Neuron (in vitro differentiated cells): ENCODE measurements around the gene LRRC4B.
A peak's percentile ranks its signal among the peaks of the same experiment; 100 is the strongest.

ENCODE experiments used
- H2AFZ ChIP-seq: one replicate; pipeline ENCODE4 v1.6.1; 2013; ENCODE audit warnings: low read depth, mild to moderate bottlenecking, inconsistent platforms, low read length, moderate library complexity
- H3K27me3 ChIP-seq: one replicate; pipeline ENCODE4 v1.6.1; 2013; ENCODE audit warnings: low read length; ENCODE audit not compliant: insufficient read depth
- H3K36me3 ChIP-seq: one replicate; pipeline ENCODE4 v1.6.1; 2013; ENCODE audit warnings: low read length; ENCODE audit not compliant: insufficient read depth
- H3K4me1 ChIP-seq: one replicate; pipeline ENCODE4 v1.6.1; 2013; ENCODE audit warnings: low read length; ENCODE audit not compliant: insufficient read depth
- H3K4me3 ChIP-seq: 2 replicates; pipeline ENCODE4 v1.5.1; 2013; ENCODE audit warnings: mild to moderate bottlenecking, low read length, moderate library complexity
- H3K9me3 ChIP-seq: one replicate; pipeline ENCODE4 v1.6.1; 2013; ENCODE audit warnings: low read length

LRRC4B gene

GRCh38 chr19:50496189-50497021 lies 71.8 kb downstream of the LRRC4B start:
- H3K27me3 ChIP-seq = no peaks in the 10 kb centered on the region
- no peak overlapping the region for H3K4me3 ChIP-seq

GRCh38 chr19:50495020-50495531 lies 73.2 kb downstream of the LRRC4B start:
- H3K27me3 ChIP-seq = no peaks in the 10 kb centered on the region
- H3K9me3 ChIP-seq = no peaks in the 10 kb centered on the region
- no peaks in the 10 kb centered on the region for H3K36me3 ChIP-seq
- H2AFZ ChIP-seq = no peak overlapping the region
- H3K4me3 ChIP-seq = no peak overlapping the region
- peaks cover 21% of the 10 kb centered on the region for H3K4me1 ChIP-seq

More at GRCh38 chr19:50496189-50497021, 71.8 kb downstream of the LRRC4B start:
- peaks cover 34% of the 10 kb centered on the region for H3K4me1 ChIP-seq
- H3K36me3 ChIP-seq = no peaks in the 10 kb centered on the region
- H3K9me3 ChIP-seq = no peaks in the 10 kb centered on the region
- H2AFZ ChIP-seq = peak overlapping the region; percentile 44

GRCh38 chr19:50494186-50495019 lies 73.8 kb downstream of the LRRC4B start:
- Histone ChIP-seq H3K36me3 (no peaks in the 10 kb centered on the region), H3K9me3 (no peaks in the 10 kb centered on the region), H3K4me1 (peaks cover 18% of the 10 kb centered on the region), H3K4me3 (no peak overlapping the region), H3K27me3 (no peaks in the 10 kb centered on the region), H2AFZ (no peak overlapping the region)

GRCh38 chr19:50493171-50493570 lies 75.1 kb downstream of the LRRC4B start:
- Histone ChIP-seq H3K27me3 (no peaks in the 10 kb centered on the region), H3K4me3 (no peak overlapping the region), H3K36me3 (no peaks in the 10 kb centered on the region), H2AFZ (no peak overlapping the region), H3K4me1 (peaks cover 18% of the 10 kb centered on the region), H3K9me3 (no peaks in the 10 kb centered on the region)

- H3K27me3 ChIP-seq = no peaks in the 10 kb centered on the region
Observed at GRCh38 chr19:50492303-50493052, 75.8 kb downstream of the LRRC4B start.

GRCh38 chr19:50490991-50491472 lies 77.2 kb downstream of the LRRC4B start:
- peaks cover 9% of the 10 kb centered on the region for H3K4me1 ChIP-seq
- H3K27me3 ChIP-seq = no peaks in the 10 kb centered on the region
- no peaks in the 10 kb centered on the region for H3K9me3 ChIP-seq
- no peak overlapping the region for H2AFZ ChIP-seq
- H3K4me3 ChIP-seq = no peak overlapping the region
- no peaks in the 10 kb centered on the region for H3K36me3 ChIP-seq

More at GRCh38 chr19:50492303-50493052, 75.8 kb downstream of the LRRC4B start:
- H3K9me3 ChIP-seq = no peaks in the 10 kb centered on the region
- no peak overlapping the region for H3K4me3 ChIP-seq
- H3K4me1 ChIP-seq = peaks cover 18% of the 10 kb centered on the region
- no peak overlapping the region for H2AFZ ChIP-seq
- H3K36me3 ChIP-seq = no peaks in the 10 kb centered on the region

GRCh38 chr19:50490411-50490811 lies 77.8 kb downstream of the LRRC4B start:
- Histone ChIP-seq H2AFZ (no peak overlapping the region), H3K4me3 (no peak overlapping the region), H3K4me1 (peaks cover 9% of the 10 kb centered on the region), H3K27me3 (no peaks in the 10 kb centered on the region), H3K9me3 (no peaks in the 10 kb centered on the region), H3K36me3 (no peaks in the 10 kb centered on the region)

GRCh38 chr19:50489461-50490011 lies 78.7 kb downstream of the LRRC4B start:
- H3K27me3 ChIP-seq = no peaks in the 10 kb centered on the region
- H3K4me1 ChIP-seq = peaks cover 9% of the 10 kb centered on the region
- peaks cover 4% of the 10 kb centered on the region for H3K9me3 ChIP-seq
- H3K4me3 ChIP-seq = no peak overlapping the region
- no peaks in the 10 kb centered on the region for H3K36me3 ChIP-seq
- H2AFZ ChIP-seq = no peak overlapping the region

- H3K9me3 ChIP-seq = peaks cover 4% of the 10 kb centered on the region
- no peaks in the 10 kb centered on the region for H3K27me3 ChIP-seq
- no peaks in the 10 kb centered on the region for H3K36me3 ChIP-seq
- H3K4me3 ChIP-seq = no peak overlapping the region
- H3K4me1 ChIP-seq = peaks cover 9% of the 10 kb centered on the region
- no peak overlapping the region for H2AFZ ChIP-seq
Observed at GRCh38 chr19:50488389-50489194, 79.6 kb downstream of the LRRC4B start.

GRCh38 chr19:50486823-50487515 lies 81.3 kb downstream of the LRRC4B start:
- H3K27me3 ChIP-seq = no peaks in the 10 kb centered on the region
- peaks cover 4% of the 10 kb centered on the region for H3K4me1 ChIP-seq
- H2AFZ ChIP-seq = no peak overlapping the region
- peaks cover 4% of the 10 kb centered on the region for H3K9me3 ChIP-seq
- H3K36me3 ChIP-seq = no peaks in the 10 kb centered on the region
- no peak overlapping the region for H3K4me3 ChIP-seq

- Histone ChIP-seq H3K27me3 (no peaks in the 10 kb centered on the region), H2AFZ (no peak overlapping the region), H3K4me1 (no peaks in the 10 kb centered on the region), H3K36me3 (no peaks in the 10 kb centered on the region), H3K9me3 (peaks cover 4% of the 10 kb centered on the region), H3K4me3 (no peak overlapping the region)
Observed at GRCh38 chr19:50485284-50485955, 82.8 kb downstream of the LRRC4B start.
